ENCODE measurements around the gene SERTAD4. TPM values are rescaled to one million over a fixed set of nuclear protein-coding genes. Genes with fewer than 3 reads are reported as not detected.

SERTAD4 gene
- polyA plus RNA-seq, 1 donor from 2014 or later = 41.4 TPM

DNA sequence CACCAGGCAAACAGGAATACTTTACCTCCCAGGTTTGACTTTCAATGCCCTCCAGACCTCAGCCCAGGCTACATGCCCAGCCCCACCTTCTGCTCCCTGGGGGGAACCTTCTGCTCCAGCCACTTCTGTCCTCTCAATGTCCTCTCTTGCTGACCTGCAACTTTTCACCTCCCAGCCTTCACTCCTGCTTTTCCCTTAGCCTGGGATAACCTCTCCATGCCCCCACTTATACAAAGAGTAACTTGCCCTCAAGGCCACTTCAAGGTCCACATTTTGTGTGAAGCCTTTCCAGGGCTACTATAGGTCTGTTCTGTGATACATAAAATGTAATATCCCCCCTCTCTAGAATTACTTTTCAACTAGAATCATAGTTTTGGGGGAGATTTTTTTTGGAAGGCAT is 21.7 kb downstream of the SERTAD4 start:
- Histone ChIP-seq H3F3A (ENCODE audit: insufficient read depth, low read length, poor library complexity, severe bottlenecking) (no peaks in the 10 kb centered on the region), H3K36me3 (ENCODE audit: insufficient read depth, low read length) (no peaks in the 10 kb centered on the region), H3K27ac (ENCODE audit: low read length) (no peak overlapping the region), H3K4me2 (ENCODE audit: low read length) (no peak overlapping the region), H3K27me3 (ENCODE audit: insufficient read depth, low read depth, low read length) (no peaks in the 10 kb centered on the region), H3K79me2 (replicated peaks; ENCODE audit: insufficient read depth, low read length) (no peaks in the 10 kb centered on the region), H4K20me1 (ENCODE audit: insufficient read depth) (no peaks in the 10 kb centered on the region), H2AFZ (ENCODE audit: low read depth, low read length) (no peak overlapping the region), H3K9ac (ENCODE audit: low read length) (no peak overlapping the region), H3K9me3 (ENCODE audit: low read length) (no peaks in the 10 kb centered on the region), H3K4me3 (ENCODE audit: low read length) (no peak overlapping the region), H3K9me2 (ENCODE audit: insufficient read depth, low read length) (no peaks in the 10 kb centered on the region)
- TF ChIP-seq RAD21 (conservative IDR thresholded peaks at IDR 0.05) = no peak

DNA sequence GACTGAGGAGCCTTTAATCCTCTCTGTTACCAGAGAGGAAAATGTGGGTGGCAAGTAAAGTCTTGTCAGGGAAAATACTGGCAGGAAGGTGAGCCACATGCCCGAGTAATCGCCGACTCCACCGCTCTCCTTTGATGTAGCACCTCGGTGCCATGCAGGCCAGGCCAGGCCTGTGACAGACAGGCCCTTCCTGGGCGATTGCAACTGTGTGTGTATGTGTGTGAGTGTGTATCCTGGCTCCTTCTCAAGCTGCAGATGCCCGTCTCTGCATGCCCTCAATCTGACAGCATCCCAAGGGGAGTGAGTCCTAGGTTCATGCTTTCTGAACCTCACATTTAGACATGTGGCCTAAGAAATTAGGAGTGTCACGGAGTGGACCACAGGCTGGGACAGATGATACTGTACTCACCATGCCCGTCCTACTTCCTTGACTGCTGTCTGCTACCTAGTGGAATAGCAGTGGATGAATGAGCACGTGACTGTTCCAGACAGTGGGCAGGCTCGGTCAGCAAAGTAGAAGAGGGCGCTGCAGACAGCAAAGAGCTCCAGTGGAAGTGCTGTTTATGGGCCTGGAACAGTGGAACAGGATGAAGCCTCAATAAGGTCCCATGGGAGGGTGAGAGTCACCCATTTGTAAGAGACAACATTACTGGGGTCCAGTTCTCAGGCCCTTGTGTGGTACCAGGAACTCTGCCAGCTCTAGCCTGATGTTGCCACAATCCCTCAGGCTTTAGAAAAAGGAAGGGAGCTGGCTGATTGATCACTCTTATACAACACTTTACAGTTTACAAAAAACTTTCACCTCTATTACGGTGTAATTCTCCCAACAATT is 25.3 kb downstream of the SERTAD4 start:
- Histone ChIP-seq H4K20me1 (ENCODE audit: insufficient read depth) (no peaks in the 10 kb centered on the region), H3K27me3 (ENCODE audit: insufficient read depth, low read depth, low read length) (no peaks in the 10 kb centered on the region), H3K36me3 (ENCODE audit: insufficient read depth, low read length) (no peaks in the 10 kb centered on the region), H3K4me3 (ENCODE audit: low read length) (no peak overlapping the region), H3K9ac (ENCODE audit: low read length) (no peak overlapping the region), H3K9me2 (ENCODE audit: insufficient read depth, low read length) (no peaks in the 10 kb centered on the region), H3F3A (ENCODE audit: insufficient read depth, low read length, poor library complexity, severe bottlenecking) (no peaks in the 10 kb centered on the region), H3K27ac (ENCODE audit: low read length) (no peak overlapping the region), H3K79me2 (replicated peaks; ENCODE audit: insufficient read depth, low read length) (no peaks in the 10 kb centered on the region), H3K9me3 (ENCODE audit: low read length) (no peaks in the 10 kb centered on the region), H3K4me2 (ENCODE audit: low read length) (no peak overlapping the region), H2AFZ (ENCODE audit: low read depth, low read length) (no peak overlapping the region)
- TF ChIP-seq EZH2 (IDR thresholded peaks at IDR 0.05; ENCODE audit: borderline replicate concordance, insufficient read depth, low read length, poor library complexity, severe bottlenecking) = no peak
- no peak for TF ChIP-seq SMC3 (conservative IDR thresholded peaks at IDR 0.05; ENCODE audit: poor library complexity)
- no peak for TF ChIP-seq RAD21 (conservative IDR thresholded peaks at IDR 0.05)
- TF ChIP-seq, protein P1, sequence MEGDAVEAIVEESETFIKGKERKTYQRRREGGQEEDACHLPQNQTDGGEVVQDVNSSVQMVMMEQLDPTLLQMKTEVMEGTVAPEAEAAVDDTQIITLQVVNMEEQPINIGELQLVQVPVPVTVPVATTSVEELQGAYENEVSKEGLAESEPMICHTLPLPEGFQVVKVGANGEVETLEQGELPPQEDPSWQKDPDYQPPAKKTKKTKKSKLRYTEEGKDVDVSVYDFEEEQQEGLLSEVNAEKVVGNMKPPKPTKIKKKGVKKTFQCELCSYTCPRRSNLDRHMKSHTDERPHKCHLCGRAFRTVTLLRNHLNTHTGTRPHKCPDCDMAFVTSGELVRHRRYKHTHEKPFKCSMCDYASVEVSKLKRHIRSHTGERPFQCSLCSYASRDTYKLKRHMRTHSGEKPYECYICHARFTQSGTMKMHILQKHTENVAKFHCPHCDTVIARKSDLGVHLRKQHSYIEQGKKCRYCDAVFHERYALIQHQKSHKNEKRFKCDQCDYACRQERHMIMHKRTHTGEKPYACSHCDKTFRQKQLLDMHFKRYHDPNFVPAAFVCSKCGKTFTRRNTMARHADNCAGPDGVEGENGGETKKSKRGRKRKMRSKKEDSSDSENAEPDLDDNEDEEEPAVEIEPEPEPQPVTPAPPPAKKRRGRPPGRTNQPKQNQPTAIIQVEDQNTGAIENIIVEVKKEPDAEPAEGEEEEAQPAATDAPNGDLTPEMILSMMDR (IDR thresholded peaks at IDR 0.05; ENCODE audit: poor library complexity, severe bottlenecking) = no peak
- TF ChIP-seq MXI1 (conservative IDR thresholded peaks at IDR 0.05; ENCODE audit: poor library complexity, severe bottlenecking) = no peak
- TF ChIP-seq TAF1 (IDR thresholded peaks at IDR 0.05; ENCODE audit: low read depth) = no peak

DNA sequence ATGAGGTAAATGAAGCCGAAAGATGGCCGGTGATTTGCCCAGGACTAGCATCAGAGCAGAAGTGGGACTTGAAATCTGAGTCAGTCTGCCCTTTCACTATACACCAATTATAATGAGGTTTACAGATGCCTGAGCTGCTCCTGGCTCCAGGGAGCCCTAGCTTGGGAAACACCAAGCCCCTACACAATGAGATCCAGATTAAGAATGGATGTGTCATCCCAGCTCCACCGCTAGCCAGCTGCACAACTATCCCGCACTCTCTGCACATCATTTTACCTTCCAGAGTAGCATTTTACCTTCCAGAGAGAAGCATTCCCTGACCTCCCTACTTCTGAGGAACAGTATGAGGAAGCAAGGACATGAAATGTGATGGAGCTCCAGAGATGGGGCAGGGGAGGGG is 27.0 kb downstream of the SERTAD4 start:
- Histone ChIP-seq H3K9ac (ENCODE audit: low read length) (no peak overlapping the region), H3F3A (ENCODE audit: insufficient read depth, low read length, poor library complexity, severe bottlenecking) (no peaks in the 10 kb centered on the region), H3K36me3 (ENCODE audit: insufficient read depth, low read length) (no peaks in the 10 kb centered on the region), H3K4me2 (ENCODE audit: low read length) (no peak overlapping the region), H4K20me1 (ENCODE audit: insufficient read depth) (no peaks in the 10 kb centered on the region), H2AFZ (ENCODE audit: low read depth, low read length) (no peak overlapping the region), H3K9me3 (ENCODE audit: low read length) (no peaks in the 10 kb centered on the region), H3K27me3 (ENCODE audit: insufficient read depth, low read depth, low read length) (no peaks in the 10 kb centered on the region), H3K79me2 (replicated peaks; ENCODE audit: insufficient read depth, low read length) (no peaks in the 10 kb centered on the region), H3K9me2 (ENCODE audit: insufficient read depth, low read length) (no peaks in the 10 kb centered on the region), H3K27ac (ENCODE audit: low read length) (no peak overlapping the region), H3K4me3 (ENCODE audit: low read length) (no peak overlapping the region)
- TF ChIP-seq MXI1 (conservative IDR thresholded peaks at IDR 0.05; ENCODE audit: poor library complexity, severe bottlenecking) = no peak
- TF ChIP-seq TAF1 (IDR thresholded peaks at IDR 0.05; ENCODE audit: low read depth) = no peak
- TF ChIP-seq, protein P1 (IDR thresholded peaks at IDR 0.05; ENCODE audit: poor library complexity, severe bottlenecking) = no peak
- TF ChIP-seq EP300 (conservative IDR thresholded peaks at IDR 0.05; ENCODE audit: poor library complexity, severe bottlenecking) = no peak
- TF ChIP-seq, protein P2, sequence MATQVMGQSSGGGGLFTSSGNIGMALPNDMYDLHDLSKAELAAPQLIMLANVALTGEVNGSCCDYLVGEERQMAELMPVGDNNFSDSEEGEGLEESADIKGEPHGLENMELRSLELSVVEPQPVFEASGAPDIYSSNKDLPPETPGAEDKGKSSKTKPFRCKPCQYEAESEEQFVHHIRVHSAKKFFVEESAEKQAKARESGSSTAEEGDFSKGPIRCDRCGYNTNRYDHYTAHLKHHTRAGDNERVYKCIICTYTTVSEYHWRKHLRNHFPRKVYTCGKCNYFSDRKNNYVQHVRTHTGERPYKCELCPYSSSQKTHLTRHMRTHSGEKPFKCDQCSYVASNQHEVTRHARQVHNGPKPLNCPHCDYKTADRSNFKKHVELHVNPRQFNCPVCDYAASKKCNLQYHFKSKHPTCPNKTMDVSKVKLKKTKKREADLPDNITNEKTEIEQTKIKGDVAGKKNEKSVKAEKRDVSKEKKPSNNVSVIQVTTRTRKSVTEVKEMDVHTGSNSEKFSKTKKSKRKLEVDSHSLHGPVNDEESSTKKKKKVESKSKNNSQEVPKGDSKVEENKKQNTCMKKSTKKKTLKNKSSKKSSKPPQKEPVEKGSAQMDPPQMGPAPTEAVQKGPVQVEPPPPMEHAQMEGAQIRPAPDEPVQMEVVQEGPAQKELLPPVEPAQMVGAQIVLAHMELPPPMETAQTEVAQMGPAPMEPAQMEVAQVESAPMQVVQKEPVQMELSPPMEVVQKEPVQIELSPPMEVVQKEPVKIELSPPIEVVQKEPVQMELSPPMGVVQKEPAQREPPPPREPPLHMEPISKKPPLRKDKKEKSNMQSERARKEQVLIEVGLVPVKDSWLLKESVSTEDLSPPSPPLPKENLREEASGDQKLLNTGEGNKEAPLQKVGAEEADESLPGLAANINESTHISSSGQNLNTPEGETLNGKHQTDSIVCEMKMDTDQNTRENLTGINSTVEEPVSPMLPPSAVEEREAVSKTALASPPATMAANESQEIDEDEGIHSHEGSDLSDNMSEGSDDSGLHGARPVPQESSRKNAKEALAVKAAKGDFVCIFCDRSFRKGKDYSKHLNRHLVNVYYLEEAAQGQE (IDR thresholded peaks at IDR 0.05; ENCODE audit: borderline replicate concordance) = no peak
- TF ChIP-seq EZH2 (IDR thresholded peaks at IDR 0.05; ENCODE audit: borderline replicate concordance, insufficient read depth, low read length, poor library complexity, severe bottlenecking) = no peak
- no peak for TF ChIP-seq POLR2AphosphoS5 (IDR thresholded peaks at IDR 0.05)

Measured in neural cell (in vitro differentiated cells).